Transverse colon (tissue), 3 donors: ENCODE measurements around the gene P4HA3.

ENCODE experiments used
- CTCF ChIP-seq, 5 experiments: fragments of 200-600 bp in 3 of 5; fragments of 450-650 bp in 2 of 5; sonication (generic) in 3 of 5; IDR thresholded peaks; 1 replicate in 2 of 5; 2 replicates in 3 of 5; pipeline ENCODE4 v1.5.1; 2016 to 2017; ENCODE audit warnings: antibody characterized with exemption in 5 of 5, inconsistent platforms in 3 of 5, mild to moderate bottlenecking in 2 of 5, moderate library complexity in 1 of 5
- POLR2A ChIP-seq: fragments of 450-650 bp; IDR thresholded peaks from one replicate; pipeline ENCODE4 v1.6.1; 2016; ENCODE audit warnings: antibody characterized with exemption, mild to moderate bottlenecking, moderate library complexity

GRCh38 chr11:74249496-74249895 lies 61.9 kb downstream of the P4HA3 start:
- TF ChIP-seq CTCF (IDR thresholded peaks at IDR 0.05) (no peak), POLR2A (no peak)
